ENCODE measurements around the gene RABGAP1.

The RABGAP1 gene

DNA sequence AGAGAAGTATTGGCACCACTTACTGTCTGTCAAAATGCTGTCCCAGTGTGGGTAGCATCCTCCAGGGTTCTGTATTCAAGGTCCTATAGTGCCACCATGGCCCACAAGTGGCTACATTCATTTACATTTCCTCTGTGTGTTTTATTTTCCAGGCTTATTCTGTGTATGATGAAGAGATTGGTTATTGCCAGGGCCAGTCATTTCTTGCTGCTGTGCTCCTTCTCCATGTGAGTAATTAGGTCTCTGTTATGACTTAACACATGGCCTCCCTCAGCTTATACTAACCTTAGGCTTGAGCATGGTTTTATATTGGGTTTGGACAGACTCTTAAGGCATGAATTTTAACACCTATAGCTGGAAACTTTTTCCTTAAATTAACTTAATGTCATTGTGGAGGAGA, 129.4 kb downstream of the RABGAP1 start:
- H3K4me1 ChIP-seq (ENCODE audit: insufficient read depth, low read length): no peaks in the 10 kb centered on the region
- no peak overlapping the region for H3K4me3 ChIP-seq (ENCODE audit: low read length)
- H3K9me3 ChIP-seq (ENCODE audit: low read length): no peaks in the 10 kb centered on the region
- H3K36me3 ChIP-seq (ENCODE audit: insufficient read depth, low read length): peaks cover 89% of the 10 kb centered on the region
- no peak overlapping the region for H2AFZ ChIP-seq (ENCODE audit: low read depth, low read length)
- H3K27me3 ChIP-seq (ENCODE audit: insufficient read depth, low read length): no peaks in the 10 kb centered on the region

DNA sequence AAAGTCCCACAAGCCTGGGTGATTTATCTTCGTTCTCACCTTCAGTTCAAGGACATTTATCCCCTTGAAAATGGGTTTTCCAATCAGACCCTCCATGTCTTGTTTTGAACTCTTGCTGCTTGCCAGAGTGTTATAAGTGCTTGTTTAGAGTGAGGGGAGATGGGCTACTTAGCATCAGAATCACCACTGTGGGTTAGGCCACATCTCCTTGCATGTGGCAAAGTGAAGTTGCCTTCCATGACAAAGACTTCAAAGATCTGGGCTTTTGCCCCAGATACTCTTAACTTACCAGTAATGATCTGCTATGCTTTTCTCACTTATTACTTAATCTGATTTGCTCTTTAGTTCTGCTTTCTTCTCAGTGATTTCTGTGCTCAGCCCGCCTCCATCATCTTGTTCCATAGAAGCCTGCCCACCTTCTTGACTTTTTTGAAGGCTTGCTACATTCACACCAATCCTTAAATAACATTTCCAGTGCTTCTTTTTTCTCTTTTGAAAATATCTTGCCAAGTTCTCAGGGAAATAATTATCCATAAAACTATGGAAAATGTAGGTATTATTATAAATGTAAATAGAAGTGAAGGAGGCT, 131.7 kb downstream of the RABGAP1 start:
- H2AFZ ChIP-seq (ENCODE audit: low read depth, low read length): no peak overlapping the region
- no peaks in the 10 kb centered on the region for H3K4me1 ChIP-seq (ENCODE audit: insufficient read depth, low read length)
- no peaks in the 10 kb centered on the region for H3K27me3 ChIP-seq (ENCODE audit: insufficient read depth, low read length)
- H3K4me3 ChIP-seq (ENCODE audit: low read length): no peak overlapping the region
- H3K9me3 ChIP-seq (ENCODE audit: low read length): no peaks in the 10 kb centered on the region
- peaks cover 83% of the 10 kb centered on the region for H3K36me3 ChIP-seq (ENCODE audit: insufficient read depth, low read length)

DNA sequence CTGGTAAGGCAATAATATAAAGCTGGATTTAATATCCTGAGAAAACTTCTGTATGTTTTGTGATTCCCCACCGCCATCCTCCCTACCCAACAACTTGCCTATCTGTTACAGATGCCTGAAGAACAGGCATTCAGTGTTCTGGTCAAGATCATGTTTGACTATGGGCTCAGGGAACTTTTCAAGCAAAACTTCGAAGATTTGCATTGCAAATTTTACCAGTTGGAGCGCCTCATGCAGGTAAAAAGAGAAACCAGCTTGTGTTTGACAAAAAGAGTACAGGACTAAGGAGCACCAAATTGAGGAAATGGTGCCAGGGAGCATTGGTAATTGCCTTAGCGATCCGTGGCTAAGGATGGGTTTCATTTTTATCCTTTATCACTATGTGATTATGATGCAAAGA, 132.6 kb downstream of the RABGAP1 start:
- H2AFZ ChIP-seq (ENCODE audit: low read depth, low read length): no peak overlapping the region
- H3K27me3 ChIP-seq (ENCODE audit: insufficient read depth, low read length): no peaks in the 10 kb centered on the region
- H3K4me1 ChIP-seq (ENCODE audit: insufficient read depth, low read length): no peaks in the 10 kb centered on the region
- H3K4me3 ChIP-seq (ENCODE audit: low read length): no peak overlapping the region
- H3K9me3 ChIP-seq (ENCODE audit: low read length): no peaks in the 10 kb centered on the region
- H3K36me3 ChIP-seq (ENCODE audit: insufficient read depth, low read length): peaks cover 84% of the 10 kb centered on the region

DNA sequence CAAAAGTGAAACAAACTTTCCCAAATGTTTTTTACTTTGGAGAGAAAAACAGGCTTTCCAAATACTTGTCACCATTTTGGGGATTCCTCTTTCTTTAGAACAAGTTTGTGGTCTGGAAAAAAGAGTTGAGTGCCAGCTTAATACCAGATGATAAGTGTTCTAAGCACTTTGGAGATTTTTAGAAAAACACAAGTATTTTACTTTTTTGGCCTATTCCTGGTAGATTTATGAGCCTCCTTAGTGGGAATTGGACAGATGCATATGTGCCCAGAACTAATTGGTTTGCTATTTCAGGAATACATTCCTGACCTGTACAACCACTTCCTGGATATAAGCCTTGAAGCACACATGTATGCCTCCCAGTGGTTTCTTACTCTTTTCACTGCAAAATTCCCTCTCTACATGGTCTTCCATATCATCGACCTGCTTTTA, 133.2 kb downstream of the RABGAP1 start:
- no peak overlapping the region for H2AFZ ChIP-seq (ENCODE audit: low read depth, low read length)
- no peak overlapping the region for H3K4me3 ChIP-seq (ENCODE audit: low read length)
- H3K27me3 ChIP-seq (ENCODE audit: insufficient read depth, low read length): no peaks in the 10 kb centered on the region
- H3K9me3 ChIP-seq (ENCODE audit: low read length): no peaks in the 10 kb centered on the region
- no peaks in the 10 kb centered on the region for H3K4me1 ChIP-seq (ENCODE audit: insufficient read depth, low read length)
- H3K36me3 ChIP-seq (ENCODE audit: insufficient read depth, low read length): peaks cover 83% of the 10 kb centered on the region

DNA sequence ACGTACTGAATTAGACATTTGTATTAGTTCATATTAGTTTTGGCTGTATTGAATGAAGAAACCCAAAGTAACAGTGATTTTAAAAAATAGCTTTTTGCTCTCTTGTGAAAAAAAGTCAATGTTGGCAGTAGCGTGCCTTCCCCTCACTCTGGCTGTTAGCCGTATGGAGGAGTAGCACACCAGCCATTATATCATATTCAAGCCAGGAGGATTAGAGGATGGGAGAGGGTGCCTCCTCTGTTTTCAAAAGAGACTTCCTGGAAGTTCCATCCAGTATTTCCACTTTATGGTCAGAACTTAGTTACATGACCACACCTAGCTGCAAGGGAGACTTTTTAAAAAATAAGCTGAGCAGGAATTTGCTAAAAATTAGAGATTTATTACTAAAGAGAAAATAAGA, 133.8 kb downstream of the RABGAP1 start:
- H3K27me3 ChIP-seq (ENCODE audit: insufficient read depth, low read length): no peaks in the 10 kb centered on the region
- H2AFZ ChIP-seq (ENCODE audit: low read depth, low read length): no peak overlapping the region
- no peak overlapping the region for H3K4me3 ChIP-seq (ENCODE audit: low read length)
- H3K9me3 ChIP-seq (ENCODE audit: low read length): no peaks in the 10 kb centered on the region
- H3K36me3 ChIP-seq (ENCODE audit: insufficient read depth, low read length): peaks cover 78% of the 10 kb centered on the region
- no peaks in the 10 kb centered on the region for H3K4me1 ChIP-seq (ENCODE audit: insufficient read depth, low read length)

DNA sequence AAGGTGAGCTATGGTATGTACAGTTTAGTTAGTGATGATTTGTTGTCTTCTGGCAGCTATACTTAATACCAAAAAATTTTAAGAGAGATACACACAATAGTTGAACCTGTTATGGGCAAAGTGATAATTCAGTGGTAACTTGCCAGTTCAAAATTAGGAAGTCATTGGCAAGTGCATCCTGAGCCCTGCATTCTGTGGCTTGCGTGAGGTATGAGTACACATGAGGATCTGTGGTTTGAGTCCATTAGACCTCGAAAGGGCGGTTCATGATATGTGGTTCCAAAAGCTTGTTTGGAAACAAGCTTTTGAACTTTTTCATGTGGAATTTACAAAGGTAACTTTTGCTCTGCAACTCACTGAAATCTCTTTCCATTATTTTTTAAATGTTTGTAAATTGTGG, 139.6 kb downstream of the RABGAP1 start:
- Histone ChIP-seq H3K4me1 (ENCODE audit: insufficient read depth, low read length) (no peaks in the 10 kb centered on the region), H2AFZ (ENCODE audit: low read depth, low read length) (no peak overlapping the region), H3K9me3 (ENCODE audit: low read length) (no peaks in the 10 kb centered on the region), H3K4me3 (ENCODE audit: low read length) (no peak overlapping the region), H3K36me3 (ENCODE audit: insufficient read depth, low read length) (peaks cover 70% of the 10 kb centered on the region), H3K27me3 (ENCODE audit: insufficient read depth, low read length) (no peaks in the 10 kb centered on the region)

DNA sequence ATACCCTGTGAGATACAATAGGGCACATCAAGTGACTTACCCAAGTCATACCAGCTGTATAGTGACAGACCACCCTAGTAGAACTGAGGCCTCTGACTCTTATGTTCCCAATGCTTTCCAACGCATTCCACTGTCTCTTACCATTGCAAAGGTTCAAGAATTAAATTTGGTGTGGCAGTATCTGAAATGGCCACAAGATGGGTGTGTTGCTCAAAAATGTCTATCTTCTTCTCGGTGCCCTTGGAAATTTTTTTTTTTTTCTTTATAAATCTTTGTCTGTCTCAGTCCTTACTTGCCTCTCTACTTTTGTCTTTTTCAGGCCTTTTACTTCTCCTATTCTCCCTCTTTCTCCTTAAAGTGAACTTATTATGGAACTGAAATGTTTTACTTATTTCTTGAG, 141.0 kb downstream of the RABGAP1 start:
- no peak overlapping the region for H2AFZ ChIP-seq (ENCODE audit: low read depth, low read length)
- no peaks in the 10 kb centered on the region for H3K27me3 ChIP-seq (ENCODE audit: insufficient read depth, low read length)
- H3K36me3 ChIP-seq (ENCODE audit: insufficient read depth, low read length): peaks cover 69% of the 10 kb centered on the region
- no peaks in the 10 kb centered on the region for H3K9me3 ChIP-seq (ENCODE audit: low read length)
- H3K4me1 ChIP-seq (ENCODE audit: insufficient read depth, low read length): no peaks in the 10 kb centered on the region
- H3K4me3 ChIP-seq (ENCODE audit: low read length): no peak overlapping the region

DNA sequence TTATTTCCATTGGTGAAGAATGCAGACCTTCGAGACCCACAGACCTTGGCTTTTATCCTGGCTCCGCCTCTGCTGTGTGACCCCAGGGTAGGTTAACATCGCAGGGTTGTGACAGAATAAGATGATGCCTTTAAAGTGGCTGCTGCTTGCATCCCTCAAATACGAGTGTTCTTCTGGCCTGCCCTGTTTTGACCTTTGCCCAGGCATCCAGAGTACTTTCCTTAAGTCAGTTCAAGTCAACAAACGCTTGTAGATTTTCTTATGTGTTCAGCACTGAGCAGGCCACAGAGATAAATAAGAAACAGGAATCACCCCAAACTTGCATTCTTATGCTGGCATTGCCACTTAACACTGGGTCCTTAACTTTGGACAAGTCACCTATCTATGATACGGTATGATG, 142.9 kb downstream of the RABGAP1 start:
- H3K4me1 ChIP-seq (ENCODE audit: insufficient read depth, low read length): no peaks in the 10 kb centered on the region
- H3K4me3 ChIP-seq (ENCODE audit: low read length): no peak overlapping the region
- no peaks in the 10 kb centered on the region for H3K27me3 ChIP-seq (ENCODE audit: insufficient read depth, low read length)
- H3K9me3 ChIP-seq (ENCODE audit: low read length): no peaks in the 10 kb centered on the region
- H3K36me3 ChIP-seq (ENCODE audit: insufficient read depth, low read length): peaks cover 56% of the 10 kb centered on the region
- H2AFZ ChIP-seq (ENCODE audit: low read depth, low read length): no peak overlapping the region

DNA sequence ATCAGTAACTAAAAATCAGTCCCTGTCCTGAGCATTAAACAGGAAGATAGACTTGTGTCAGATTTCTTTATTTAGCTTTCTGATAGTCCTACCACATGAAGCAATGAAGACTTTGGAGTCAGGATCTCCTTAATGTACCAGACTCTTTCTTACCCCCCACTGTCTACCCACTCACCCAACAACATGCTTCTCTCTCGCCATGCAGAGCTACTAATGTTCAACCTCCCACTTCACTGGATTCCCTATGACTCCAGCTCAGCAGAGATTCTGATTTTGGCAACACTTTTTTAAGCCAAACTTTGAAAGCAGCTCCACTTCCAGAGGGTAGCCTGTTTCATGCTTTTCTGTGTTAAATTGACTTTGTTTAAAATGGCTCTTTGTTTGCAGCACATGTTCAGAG, 143.4 kb downstream of the RABGAP1 start:
- no peaks in the 10 kb centered on the region for H3K4me1 ChIP-seq (ENCODE audit: insufficient read depth, low read length)
- no peaks in the 10 kb centered on the region for H3K9me3 ChIP-seq (ENCODE audit: low read length)
- H3K36me3 ChIP-seq (ENCODE audit: insufficient read depth, low read length): peaks cover 59% of the 10 kb centered on the region
- no peak overlapping the region for H2AFZ ChIP-seq (ENCODE audit: low read depth, low read length)
- no peak overlapping the region for H3K4me3 ChIP-seq (ENCODE audit: low read length)
- H3K27me3 ChIP-seq (ENCODE audit: insufficient read depth, low read length): no peaks in the 10 kb centered on the region

DNA sequence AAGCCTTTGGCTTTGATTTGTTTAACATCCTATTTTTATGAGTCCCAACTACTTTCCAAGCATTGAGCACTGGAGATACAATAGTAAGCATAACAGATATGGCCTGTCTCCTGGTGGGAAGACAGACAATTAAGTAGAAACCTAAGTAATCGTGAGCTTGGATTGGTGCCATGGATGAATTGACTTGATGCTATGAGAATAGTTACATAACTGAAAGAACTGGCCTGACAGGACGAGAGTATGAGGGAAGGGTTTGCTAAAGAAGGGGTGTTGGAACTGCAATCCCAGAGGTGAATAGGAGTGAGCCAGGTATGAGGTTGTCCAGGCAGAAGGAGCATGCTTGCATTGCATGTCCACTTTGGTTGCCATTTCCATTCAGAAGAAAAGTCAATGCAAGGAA, 145.1 kb downstream of the RABGAP1 start:
- H3K27me3 ChIP-seq (ENCODE audit: insufficient read depth, low read length): no peaks in the 10 kb centered on the region
- H3K4me3 ChIP-seq (ENCODE audit: low read length): no peak overlapping the region
- H3K9me3 ChIP-seq (ENCODE audit: low read length): no peaks in the 10 kb centered on the region
- no peak overlapping the region for H2AFZ ChIP-seq (ENCODE audit: low read depth, low read length)
- peaks cover 62% of the 10 kb centered on the region for H3K36me3 ChIP-seq (ENCODE audit: insufficient read depth, low read length)
- no peaks in the 10 kb centered on the region for H3K4me1 ChIP-seq (ENCODE audit: insufficient read depth, low read length)

DNA sequence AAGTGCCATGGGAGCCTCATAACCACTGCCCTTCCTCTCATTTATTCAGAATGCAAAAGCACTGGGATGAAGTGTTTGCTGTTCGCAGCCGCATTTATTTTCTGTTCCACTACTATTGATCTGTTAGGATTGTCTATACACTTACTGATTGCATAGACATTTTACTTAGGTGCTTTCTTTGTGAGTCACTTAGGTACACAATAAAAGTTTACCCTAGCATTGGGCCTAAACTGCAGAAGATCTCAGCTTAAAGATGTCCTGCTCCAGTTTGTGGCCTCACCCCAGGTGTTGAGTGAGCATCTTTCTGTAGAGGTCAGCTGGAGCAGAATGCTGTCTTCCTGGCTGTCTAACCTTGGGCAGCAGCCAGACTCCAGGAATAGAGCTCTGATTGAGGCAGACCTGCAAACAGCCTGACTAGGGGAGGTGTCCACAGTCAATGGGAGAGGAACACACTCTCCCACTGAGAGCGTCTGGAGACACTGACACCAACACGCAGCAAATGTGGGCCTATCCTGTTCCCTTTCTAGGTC, 146.6 kb downstream of the RABGAP1 start:
- H3K4me1 ChIP-seq (ENCODE audit: insufficient read depth, low read length): no peaks in the 10 kb centered on the region
- peaks cover 76% of the 10 kb centered on the region for H3K36me3 ChIP-seq (ENCODE audit: insufficient read depth, low read length)
- no peaks in the 10 kb centered on the region for H3K9me3 ChIP-seq (ENCODE audit: low read length)
- H3K4me3 ChIP-seq (ENCODE audit: low read length): no peak overlapping the region
- no peaks in the 10 kb centered on the region for H3K27me3 ChIP-seq (ENCODE audit: insufficient read depth, low read length)
- H2AFZ ChIP-seq (ENCODE audit: low read depth, low read length): no peak overlapping the region

DNA sequence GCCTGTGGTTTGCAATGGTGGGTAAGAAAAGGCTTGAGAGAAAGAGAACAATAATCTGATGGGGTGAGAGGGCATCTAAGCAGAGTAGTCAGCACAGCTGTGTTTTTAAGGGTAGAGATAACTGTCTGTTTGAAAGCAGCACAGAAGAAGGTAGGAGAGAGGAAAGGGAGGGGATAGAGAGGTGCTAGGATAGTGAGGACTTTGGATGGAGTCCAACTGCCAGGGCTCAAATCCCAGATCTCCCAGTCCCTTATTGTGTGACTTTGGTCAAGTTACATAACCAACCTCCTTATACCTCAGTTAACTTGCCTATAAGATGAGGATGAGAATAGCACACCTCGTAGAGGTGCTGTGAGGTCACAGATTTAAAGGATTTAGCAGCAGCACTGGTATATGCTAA, 148.2 kb downstream of the RABGAP1 start:
- Histone ChIP-seq H3K9me3 (ENCODE audit: low read length) (no peaks in the 10 kb centered on the region), H3K27me3 (ENCODE audit: insufficient read depth, low read length) (no peaks in the 10 kb centered on the region), H3K4me1 (ENCODE audit: insufficient read depth, low read length) (no peaks in the 10 kb centered on the region), H2AFZ (ENCODE audit: low read depth, low read length) (no peak overlapping the region), H3K36me3 (ENCODE audit: insufficient read depth, low read length) (peaks cover 76% of the 10 kb centered on the region), H3K4me3 (ENCODE audit: low read length) (no peak overlapping the region)

DNA sequence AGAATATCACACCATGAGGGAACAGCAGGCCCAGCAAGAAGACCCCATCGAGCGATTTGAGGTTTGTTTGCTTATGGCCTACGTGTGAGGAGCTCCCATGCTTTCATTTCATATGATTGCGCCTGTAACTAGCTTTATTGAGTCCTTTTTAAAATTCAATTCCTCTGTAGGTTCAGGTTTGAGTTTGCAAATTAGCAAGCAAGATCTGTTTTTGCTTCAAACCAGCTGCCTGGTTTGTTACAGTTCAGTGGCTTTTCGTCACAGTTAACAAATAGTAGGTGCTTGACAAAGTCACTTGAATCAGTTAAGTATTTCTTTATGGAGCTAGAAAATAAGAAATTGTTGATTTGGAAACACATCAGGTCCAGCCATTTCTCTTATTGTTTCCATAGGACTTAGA, 149.0 kb downstream of the RABGAP1 start:
- Histone ChIP-seq H3K9me3 (ENCODE audit: low read length) (no peaks in the 10 kb centered on the region), H3K27me3 (ENCODE audit: insufficient read depth, low read length) (no peaks in the 10 kb centered on the region), H3K4me3 (ENCODE audit: low read length) (no peak overlapping the region), H3K4me1 (ENCODE audit: insufficient read depth, low read length) (no peaks in the 10 kb centered on the region), H2AFZ (ENCODE audit: low read depth, low read length) (no peak overlapping the region), H3K36me3 (ENCODE audit: insufficient read depth, low read length) (peaks cover 68% of the 10 kb centered on the region)
